ENCODE results near the gene PHYH.
"Not testable (repeated sequence)": the region's sequence is repeated elsewhere in the genome, so short reads cannot be mapped to it uniquely, and the experiment has no call there.

The PHYH gene

GRCh38 chr10:13247784-13248183 lies 52.1 kb downstream of the PHYH start:
- no peaks in the 10 kb centered on the region for H3K4me1 ChIP-seq (ENCODE audit: insufficient read depth, poor library complexity, severe bottlenecking)

GRCh38 chr10:13247246-13247645 lies 52.6 kb downstream of the PHYH start:
- Histone ChIP-seq H3K27me3 (ENCODE audit: insufficient read depth, poor library complexity, severe bottlenecking) (no peaks in the 10 kb centered on the region), H3K4me1 (ENCODE audit: insufficient read depth, poor library complexity, severe bottlenecking) (no peaks in the 10 kb centered on the region), H3K36me3 (ENCODE audit: low read depth) (no peaks in the 10 kb centered on the region), H3K27ac (ENCODE audit: poor library complexity, severe bottlenecking) (no peak overlapping the region), H3K9me3 (ENCODE audit: severe bottlenecking) (no peaks in the 10 kb centered on the region), H3K4me3 (ENCODE audit: severe bottlenecking) (no peak overlapping the region)
- DNase-seq (ENCODE audit: low spot score) (no peak), ATAC-seq (ENCODE audit: low read depth) (no peak)
- no peak for TF ChIP-seq CTCF (IDR thresholded peaks at IDR 0.05; ENCODE audit: poor library complexity, severe bottlenecking)

More at GRCh38 chr10:13247784-13248183, 52.1 kb downstream of the PHYH start:
- Histone ChIP-seq H3K9me3 (ENCODE audit: severe bottlenecking) (no peaks in the 10 kb centered on the region), H3K27ac (ENCODE audit: poor library complexity, severe bottlenecking) (no peak overlapping the region), H3K27me3 (ENCODE audit: insufficient read depth, poor library complexity, severe bottlenecking) (no peaks in the 10 kb centered on the region), H3K36me3 (ENCODE audit: low read depth) (no peaks in the 10 kb centered on the region), H3K4me3 (ENCODE audit: severe bottlenecking) (no peak overlapping the region)
- ATAC-seq (ENCODE audit: low read depth) (no peak), DNase-seq (ENCODE audit: low spot score) (no peak)
- no peak for TF ChIP-seq CTCF (IDR thresholded peaks at IDR 0.05; ENCODE audit: poor library complexity, severe bottlenecking)

- ATAC-seq (ENCODE audit: low read depth); H3K4me3 ChIP-seq (ENCODE audit: severe bottlenecking): not testable (repeated sequence)
These were observed 57.6 kb downstream of the PHYH start for GRCh38 chr10:13242260-13242659.

GRCh38 chr10:13241613-13242012 lies 58.3 kb downstream of the PHYH start:
- H3K4me3 ChIP-seq (ENCODE audit: severe bottlenecking): no peak overlapping the region
- ATAC-seq (ENCODE audit: low read depth) (no peak), DNase-seq (ENCODE audit: low spot score) (no peak)
- H3K4me1 ChIP-seq (ENCODE audit: insufficient read depth, poor library complexity, severe bottlenecking): no peaks in the 10 kb centered on the region
- TF ChIP-seq CTCF (IDR thresholded peaks at IDR 0.05; ENCODE audit: poor library complexity, severe bottlenecking): no peak
- no peaks in the 10 kb centered on the region for H3K9me3 ChIP-seq (ENCODE audit: severe bottlenecking)
- H3K27me3 ChIP-seq (ENCODE audit: insufficient read depth, poor library complexity, severe bottlenecking): no peaks in the 10 kb centered on the region
- no peaks in the 10 kb centered on the region for H3K36me3 ChIP-seq (ENCODE audit: low read depth)
- H3K27ac ChIP-seq (ENCODE audit: poor library complexity, severe bottlenecking): no peak overlapping the region

More at GRCh38 chr10:13242260-13242659, 57.6 kb downstream of the PHYH start:
- not testable (repeated sequence) for DNase-seq (ENCODE audit: low spot score); H3K4me1 ChIP-seq (ENCODE audit: insufficient read depth, poor library complexity, severe bottlenecking); H3K36me3 ChIP-seq (ENCODE audit: low read depth); H3K27me3 ChIP-seq (ENCODE audit: insufficient read depth, poor library complexity, severe bottlenecking); H3K9me3 ChIP-seq (ENCODE audit: severe bottlenecking); H3K27ac ChIP-seq (ENCODE audit: poor library complexity, severe bottlenecking)

GRCh38 chr10:13239923-13240322 lies 59.9 kb downstream of the PHYH start:
- Histone ChIP-seq H3K27me3 (ENCODE audit: insufficient read depth, poor library complexity, severe bottlenecking) (no peaks in the 10 kb centered on the region), H3K27ac (ENCODE audit: poor library complexity, severe bottlenecking) (no peak overlapping the region), H3K4me3 (ENCODE audit: severe bottlenecking) (no peak overlapping the region), H3K9me3 (ENCODE audit: severe bottlenecking) (no peaks in the 10 kb centered on the region), H3K36me3 (ENCODE audit: low read depth) (no peaks in the 10 kb centered on the region), H3K4me1 (ENCODE audit: insufficient read depth, poor library complexity, severe bottlenecking) (no peaks in the 10 kb centered on the region)
- DNase-seq (ENCODE audit: low spot score): no peak
- TF ChIP-seq CTCF (IDR thresholded peaks at IDR 0.05; ENCODE audit: poor library complexity, severe bottlenecking): no peak
- ATAC-seq (ENCODE audit: low read depth): no peak

All from RWPE2 (cell line).